K562 (cell line): Measurements from ENCODE around the gene PRAC2. TPM values are rescaled to one million over a fixed set of nuclear protein-coding genes. Genes with fewer than 3 reads are reported as not detected.

Source experiments
- DACH1 ChIP-seq: fragments of 450-650 bp; IDR thresholded peaks from 2 replicates; pipeline ENCODE4 v1.6.1; 2018; ENCODE audit not compliant: partially characterized antibody
- MYNN ChIP-seq, 2 experiments: sonication (generic); formaldehyde crosslinking in 1 of 2; IDR thresholded peaks; 2 replicates each; pipeline versions ENCODE4 v1.5.0 to v1.6.1; 2016 to 2020; ENCODE audit warnings: antibody characterized with exemption in 1 of 2, missing genetic modification reagents in 1 of 2
- OTX1 ChIP-seq: fragments of 450-650 bp; formaldehyde crosslinking; IDR thresholded peaks from 2 replicates; pipeline ENCODE4 v1.4.0; 2022; ENCODE audit warnings: mild to moderate bottlenecking
- STAT5A ChIP-seq: IDR thresholded peaks from 2 replicates; pipeline ENCODE4 v1.6.1; 2012; ENCODE audit warnings: low read length, inconsistent platforms, borderline replicate concordance
- ZBTB40 ChIP-seq, 2 experiments: fragments of 450-650 bp in 1 of 2; sonication (generic) in 1 of 2; formaldehyde crosslinking in 1 of 2; IDR thresholded peaks; 2 replicates each; pipeline versions ENCODE4 v1.7.1 to v1.9.0; 2016 to 2022; ENCODE audit warnings: inconsistent platforms in 1 of 2, mild to moderate bottlenecking in 1 of 2, missing genetic modification reagents in 1 of 2
- ZNF23 ChIP-seq: fragments of 250-450 bp; sonication (Bioruptor Pico); IDR thresholded peaks from 2 replicates; pipeline ENCODE4 v1.4.0; 2020; ENCODE audit warnings: mild to moderate bottlenecking
- polyA plus RNA-seq, 8 experiments: library from polyadenylated mRNA; depleted of rRNA in 4 of 8; stranded (reverse) in 5 of 8; unstranded in 3 of 8; fragments of >200 nt; fragmentation: Nextera tagmentation in 2 of 8; fragmentation: Illumina TruSeq in 1 of 8; extraction: Ambion mirVana in 2 of 8; extraction: Trizol in 1 of 8; gene quantifications; 2 replicates each; pipeline versions ENCODE4 v1.2.1 to v1.2.3, GENCODE V29; 2011 to 2014; ENCODE audit warnings: inconsistent platforms in 1 of 8, missing spikeins in 1 of 8
- total RNA-seq, 7 experiments: library from RNA; depleted of rRNA in 6 of 7; stranded (reverse); fragments of >200 nt in 6 of 7; fragmentation: Illumina TruSeq in 2 of 7; extraction: Trizol in 2 of 7; gene quantifications; 2 replicates each; pipeline versions ENCODE4 v1.2.1 to v1.2.3, GENCODE V29; 2011 to 2021; ENCODE audit warnings: low replicate concordance in 1 of 7
- TF ChIP-seq, protein P1 (sequence below): fragments of 450-650 bp; IDR thresholded peaks from 2 replicates; pipeline ENCODE4 v1.7.1; 2018; ENCODE audit warnings: mild to moderate bottlenecking, low read depth; ENCODE audit not compliant: partially characterized antibody
- TF ChIP-seq, protein P2 (sequence below): fragments of 250-450 bp; sonication (Bioruptor Pico); IDR thresholded peaks from 2 replicates; pipeline ENCODE4 v1.5.0; 2020; ENCODE audit warnings: mild to moderate bottlenecking

The PRAC2 gene
- total and polyA plus RNA-seq, 9 of the 15 experiments (the other 6 are each of a cell fraction or from before 2014, with no cell fraction given), result not detected

DNA sequence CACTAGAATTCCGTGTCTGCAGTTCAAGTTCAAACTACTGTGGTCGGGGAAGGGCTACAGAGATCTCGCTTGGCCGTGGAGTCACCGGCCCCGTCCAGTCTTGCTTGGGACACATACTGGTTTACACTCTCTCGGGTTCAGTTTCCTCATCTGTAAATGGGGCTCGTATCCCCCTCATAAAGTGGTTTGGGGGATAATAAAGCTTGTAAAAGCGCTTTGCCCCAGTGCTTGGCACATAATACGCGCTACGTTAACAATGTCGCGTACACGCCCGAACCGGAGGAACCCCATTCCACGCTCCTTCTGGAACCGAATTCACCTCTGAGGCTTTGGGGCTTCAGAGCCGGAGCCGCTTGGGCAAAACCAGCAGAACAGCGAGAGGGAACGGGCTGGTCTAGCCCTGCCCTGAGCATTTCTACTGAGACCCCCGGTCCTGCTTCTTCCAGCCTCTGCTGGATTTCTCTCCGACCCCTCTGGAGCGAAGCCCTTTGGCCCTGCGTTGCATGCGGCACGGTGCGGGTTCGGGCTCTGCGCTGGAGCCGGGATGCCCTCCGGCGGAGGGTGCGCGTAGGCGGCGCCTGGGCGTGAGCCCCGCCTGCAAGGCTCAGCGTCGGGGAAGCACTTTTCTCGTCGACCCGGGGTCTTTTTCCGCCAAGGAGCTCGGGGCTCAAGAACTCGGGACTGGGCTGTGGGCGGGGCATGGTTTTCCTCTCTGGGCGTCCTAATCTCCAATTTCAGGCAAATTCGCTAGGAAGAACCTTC, 31.7 kb downstream of the PRAC2 start (continued):
- TF ChIP-seq, protein P1, sequence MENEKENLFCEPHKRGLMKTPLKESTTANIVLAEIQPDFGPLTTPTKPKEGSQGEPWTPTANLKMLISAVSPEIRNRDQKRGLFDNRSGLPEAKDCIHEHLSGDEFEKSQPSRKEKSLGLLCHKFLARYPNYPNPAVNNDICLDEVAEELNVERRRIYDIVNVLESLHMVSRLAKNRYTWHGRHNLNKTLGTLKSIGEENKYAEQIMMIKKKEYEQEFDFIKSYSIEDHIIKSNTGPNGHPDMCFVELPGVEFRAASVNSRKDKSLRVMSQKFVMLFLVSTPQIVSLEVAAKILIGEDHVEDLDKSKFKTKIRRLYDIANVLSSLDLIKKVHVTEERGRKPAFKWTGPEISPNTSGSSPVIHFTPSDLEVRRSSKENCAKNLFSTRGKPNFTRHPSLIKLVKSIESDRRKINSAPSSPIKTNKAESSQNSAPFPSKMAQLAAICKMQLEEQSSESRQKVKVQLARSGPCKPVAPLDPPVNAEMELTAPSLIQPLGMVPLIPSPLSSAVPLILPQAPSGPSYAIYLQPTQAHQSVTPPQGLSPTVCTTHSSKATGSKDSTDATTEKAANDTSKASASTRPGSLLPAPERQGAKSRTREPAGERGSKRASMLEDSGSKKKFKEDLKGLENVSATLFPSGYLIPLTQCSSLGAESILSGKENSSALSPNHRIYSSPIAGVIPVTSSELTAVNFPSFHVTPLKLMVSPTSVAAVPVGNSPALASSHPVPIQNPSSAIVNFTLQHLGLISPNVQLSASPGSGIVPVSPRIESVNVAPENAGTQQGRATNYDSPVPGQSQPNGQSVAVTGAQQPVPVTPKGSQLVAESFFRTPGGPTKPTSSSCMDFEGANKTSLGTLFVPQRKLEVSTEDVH, result no peak
- no peak for TF ChIP-seq DACH1
- TF ChIP-seq, protein P2, sequence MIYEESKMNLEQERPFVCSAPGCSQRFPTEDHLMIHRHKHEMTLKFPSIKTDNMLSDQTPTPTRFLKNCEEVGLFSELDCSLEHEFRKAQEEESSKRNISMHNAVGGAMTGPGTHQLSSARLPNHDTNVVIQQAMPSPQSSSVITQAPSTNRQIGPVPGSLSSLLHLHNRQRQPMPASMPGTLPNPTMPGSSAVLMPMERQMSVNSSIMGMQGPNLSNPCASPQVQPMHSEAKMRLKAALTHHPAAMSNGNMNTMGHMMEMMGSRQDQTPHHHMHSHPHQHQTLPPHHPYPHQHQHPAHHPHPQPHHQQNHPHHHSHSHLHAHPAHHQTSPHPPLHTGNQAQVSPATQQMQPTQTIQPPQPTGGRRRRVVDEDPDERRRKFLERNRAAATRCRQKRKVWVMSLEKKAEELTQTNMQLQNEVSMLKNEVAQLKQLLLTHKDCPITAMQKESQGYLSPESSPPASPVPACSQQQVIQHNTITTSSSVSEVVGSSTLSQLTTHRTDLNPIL (CRISPR knock-in tag), result no peak
- no peak for TF ChIP-seq MYNN (IDR thresholded peaks at IDR 0.05)
- TF ChIP-seq MYNN (CRISPR knock-in tag; IDR thresholded peaks at IDR 0.05), result no peak
- no peak for TF ChIP-seq OTX1 (CRISPR knock-in tag)
- no peak for TF ChIP-seq ZNF23 (CRISPR knock-in tag)
- TF ChIP-seq STAT5A, result no peak
- TF ChIP-seq ZBTB40 (IDR thresholded peaks at IDR 0.05), result no peak
- no peak for TF ChIP-seq ZBTB40 (CRISPR knock-in tag; IDR thresholded peaks at IDR 0.05)
- TF ChIP-seq, all 486 proteins: peak for 0
